GM18858 (cell line): ENCODE data around the gene PSAP.
"Not testable (repeated sequence)": the region's sequence is repeated elsewhere in the genome, so short reads cannot be mapped to it uniquely, and the experiment has no call there.

ENCODE experiments used
- ATAC-seq: cut with Tn5 transposase; IDR thresholded peaks from one replicate; pipeline ENCODE4 v1.9.1; 2021; ENCODE audit not compliant: unreplicated experiment

PSAP gene

DNA sequence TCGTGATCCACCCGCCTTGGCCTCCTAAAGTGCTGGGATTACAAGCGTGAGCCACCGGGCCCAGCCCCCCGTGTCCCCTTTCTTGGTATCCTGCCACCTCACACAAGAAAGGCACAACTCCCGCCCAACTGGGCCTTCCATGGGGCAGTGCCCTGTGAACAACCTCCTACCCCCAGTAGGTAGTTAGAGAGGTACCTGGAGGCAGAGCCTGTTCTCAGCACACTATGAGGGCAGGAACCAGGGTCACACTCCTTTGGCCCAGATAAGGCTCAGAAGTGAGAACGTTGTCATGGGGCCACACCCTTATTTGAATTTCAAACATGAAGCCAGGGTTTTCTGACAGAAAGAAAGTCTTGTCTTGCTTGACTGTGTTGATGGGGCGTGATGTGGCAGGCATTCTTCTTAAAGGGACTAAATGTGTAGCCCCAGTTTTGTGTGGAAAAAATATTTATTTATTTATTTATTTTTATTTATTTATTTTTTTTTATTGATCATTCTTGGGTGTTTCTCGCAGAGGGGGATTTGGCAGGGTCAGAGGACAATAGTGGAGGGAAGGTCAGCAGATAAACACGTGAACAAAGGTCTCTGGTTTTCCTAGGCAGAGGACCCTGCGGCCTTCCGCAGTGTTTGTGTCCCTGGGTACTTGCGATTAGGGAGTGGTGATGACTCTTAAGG lies 23.8 kb upstream of the PSAP start:
- not testable (repeated sequence) for ATAC-seq

GRCh38 chr10:71873582-71874211 lies 22.6 kb upstream of the PSAP start:
- peak; percentile 94 for ATAC-seq

DNA sequence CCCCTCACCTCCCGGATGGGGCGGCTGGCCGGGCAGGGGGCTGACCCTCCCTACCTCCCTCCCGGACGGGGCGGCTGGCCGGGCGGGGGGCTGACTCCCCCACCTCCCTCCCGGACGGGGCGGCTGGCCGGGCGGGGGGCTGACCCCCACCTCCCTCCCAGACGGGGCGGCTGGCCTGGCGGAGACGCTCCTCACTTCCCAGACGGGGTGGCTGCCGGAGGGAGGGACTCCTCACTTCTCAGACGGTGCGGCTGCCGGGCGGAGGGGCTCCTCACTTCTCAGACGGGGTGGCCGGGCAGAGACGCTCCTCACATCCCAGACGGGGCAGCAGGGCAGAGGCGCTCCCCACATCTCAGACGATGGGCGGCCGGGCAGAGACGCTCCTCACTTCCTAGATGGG lies 18.6 kb upstream of the PSAP start:
- not testable (repeated sequence) for ATAC-seq

DNA sequence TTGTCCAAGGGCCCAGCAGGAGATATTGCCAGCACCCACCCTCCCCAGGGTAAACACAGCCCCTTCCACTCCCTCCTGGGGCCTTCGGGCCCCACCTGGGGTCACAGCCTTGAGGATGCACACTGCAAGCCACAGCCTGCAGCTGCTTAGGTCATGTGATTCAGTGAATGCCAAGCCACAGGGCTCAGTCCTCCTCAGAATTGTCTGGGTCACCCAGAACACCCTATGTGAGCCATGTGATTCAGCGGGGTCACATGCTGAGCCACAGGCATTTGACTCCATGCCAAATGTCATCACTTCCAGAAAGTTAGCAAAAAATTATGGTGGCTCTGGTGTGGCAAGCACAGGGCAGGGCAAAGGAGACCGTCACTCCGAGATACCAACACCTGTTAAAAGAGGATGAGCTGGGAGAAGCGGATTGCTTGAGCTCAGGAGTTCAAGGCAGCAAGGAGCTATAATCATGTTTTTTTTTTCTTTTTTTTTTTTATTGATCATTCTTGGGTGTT lies 17.2 kb upstream of the PSAP start:
- no peak for ATAC-seq

- no peak for ATAC-seq
Observed at GRCh38 chr10:71865561-71866041, 14.6 kb upstream of the PSAP start.

- ATAC-seq = no peak
Observed at GRCh38 chr10:71864911-71865361, 13.9 kb upstream of the PSAP start.

GRCh38 chr10:71863203-71863602 lies 12.2 kb upstream of the PSAP start:
- no peak for ATAC-seq

DNA sequence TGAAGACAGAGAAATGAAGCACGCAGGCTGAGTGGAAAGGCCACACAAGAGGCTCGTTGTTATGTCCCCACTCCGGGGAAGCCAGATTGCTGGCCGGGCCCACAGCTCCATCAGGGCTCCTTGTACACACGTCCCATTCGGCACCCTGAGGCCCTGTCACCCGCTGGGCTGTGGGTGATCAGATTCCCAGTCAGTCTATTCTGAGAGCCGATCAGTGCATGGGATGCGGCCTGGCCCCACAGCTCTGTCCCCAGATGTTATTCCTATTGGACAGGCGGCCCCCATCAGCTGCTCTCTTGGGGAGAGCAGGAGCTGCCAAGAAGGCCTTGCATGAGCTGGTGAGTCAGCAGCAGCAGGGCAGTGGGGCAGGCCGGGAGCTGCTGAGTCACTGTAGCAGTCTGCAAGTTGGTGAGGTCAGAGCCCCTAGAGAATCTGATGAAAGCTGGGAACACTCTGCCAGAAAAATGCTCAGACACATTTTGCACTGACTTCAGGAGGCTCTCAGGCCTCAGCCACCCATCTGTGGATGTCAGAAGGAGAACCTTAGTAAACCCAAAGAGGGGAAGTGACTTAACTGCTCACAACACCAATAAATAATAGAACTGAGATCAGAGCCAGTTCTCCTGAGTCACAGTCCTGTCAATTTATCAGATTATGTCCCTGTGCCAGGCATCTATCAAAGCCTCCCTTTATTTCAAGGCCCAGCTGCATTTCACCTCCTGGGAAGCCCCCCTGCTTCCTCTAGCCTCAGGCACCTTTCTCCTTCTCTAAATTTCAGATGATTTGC lies 9.4 kb upstream of the PSAP start:
- no peak for ATAC-seq

- ATAC-seq = no peak
Observed at GRCh38 chr10:71857934-71858890, 7.2 kb upstream of the PSAP start.

GRCh38 chr10:71856619-71857018 lies 5.6 kb upstream of the PSAP start:
- no peak for ATAC-seq

DNA sequence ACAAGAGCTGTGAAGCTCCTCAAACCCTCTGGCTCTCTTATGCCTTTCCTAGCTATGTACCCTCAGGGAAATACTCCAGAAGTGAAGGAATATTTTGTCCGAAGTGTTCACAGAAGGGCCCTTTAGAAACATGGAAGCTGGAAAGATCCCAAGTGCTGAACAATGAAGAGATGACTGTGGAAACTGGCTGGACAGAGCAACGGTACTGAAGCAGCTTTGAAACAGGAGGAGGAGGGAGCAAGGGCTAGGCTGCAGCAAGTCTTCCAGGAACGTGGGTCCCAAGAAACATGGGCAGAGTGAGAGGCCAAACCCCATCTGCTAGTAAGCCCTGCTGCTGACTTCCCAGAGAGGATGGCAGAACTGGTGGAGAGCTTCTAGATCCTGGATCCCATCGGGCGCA lies 3.0 kb upstream of the PSAP start:
- ATAC-seq = no peak

DNA sequence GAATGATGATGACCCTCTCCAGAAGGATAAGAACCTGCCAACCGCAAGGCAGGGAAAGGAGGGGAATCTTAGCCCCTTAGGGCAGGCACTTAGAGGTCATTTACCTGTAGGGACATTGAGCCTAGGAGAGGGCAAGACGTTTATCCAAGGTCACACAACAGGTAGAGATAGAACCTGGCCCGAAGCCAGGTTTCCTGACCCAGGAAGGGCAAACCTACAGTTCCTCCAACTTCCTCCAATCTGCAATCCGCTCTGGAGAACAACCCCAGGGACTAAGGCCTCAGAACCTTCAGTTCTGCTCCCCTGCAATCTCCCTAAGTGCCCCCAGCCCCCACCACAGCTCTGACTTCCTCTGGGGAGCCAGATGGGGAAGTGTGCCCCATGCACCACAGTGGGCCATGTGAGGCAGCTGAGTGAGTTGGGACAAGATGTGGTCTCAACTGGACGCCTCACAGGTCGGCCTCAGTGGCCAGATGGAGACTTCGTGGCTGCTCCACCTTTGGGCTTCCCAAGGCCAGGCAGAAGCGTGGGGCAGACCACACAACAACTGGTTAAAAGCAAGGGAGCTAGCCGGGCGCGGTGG lies 1.4 kb upstream of the PSAP start:
- ATAC-seq = no peak

- peak; percentile 4 for ATAC-seq
Observed at GRCh38 chr10:71851465-71852095, 529 bp upstream of the PSAP start.

- ATAC-seq = no peak
Observed at GRCh38 chr10:71850021-71850742, 869 bp downstream of the PSAP start.

- ATAC-seq = no peak
Observed at GRCh38 chr10:71849461-71849908, 1.6 kb downstream of the PSAP start.

DNA sequence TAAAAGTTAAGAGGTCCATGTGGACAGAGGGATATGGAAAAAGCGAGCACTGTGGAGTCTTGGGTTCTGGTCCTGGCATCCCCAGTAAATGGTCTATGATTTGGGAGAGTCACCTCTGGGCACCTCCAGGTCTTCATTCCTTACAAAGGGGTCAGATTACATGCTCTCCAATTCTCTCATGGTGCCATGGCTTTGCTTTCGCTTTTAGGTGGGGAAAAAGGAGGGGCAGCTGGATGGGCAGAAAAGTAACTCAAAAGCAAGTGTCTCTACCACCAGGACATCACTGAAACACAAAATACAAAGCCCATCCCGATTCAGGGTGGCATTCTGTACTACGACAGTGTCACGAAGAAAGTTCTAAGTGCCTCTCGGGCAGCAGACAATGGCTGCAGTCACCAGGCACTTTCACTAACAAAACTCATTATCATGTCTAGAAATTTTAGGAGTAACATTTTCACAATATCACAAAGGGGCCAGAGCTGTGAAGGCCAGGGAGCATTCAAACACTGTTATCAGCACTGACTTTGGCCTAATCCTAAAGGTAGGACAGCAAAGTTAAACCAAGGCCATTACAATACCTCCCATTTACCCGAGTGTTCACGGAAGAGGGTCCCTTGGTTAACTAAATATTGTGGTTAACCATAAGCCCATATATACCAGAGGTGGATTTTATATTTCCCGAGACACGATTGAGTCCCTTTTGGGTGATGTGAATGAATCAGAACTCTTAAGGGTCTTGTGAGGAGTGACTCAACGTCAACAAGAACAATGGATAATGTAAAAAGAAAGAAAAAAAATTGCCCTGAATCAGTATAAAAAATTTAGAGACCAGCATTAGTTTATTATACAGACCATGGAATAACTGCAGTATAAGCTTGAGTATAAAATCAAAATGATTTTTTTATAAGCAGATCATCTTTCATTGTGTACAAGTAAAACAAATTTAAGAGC lies 2.5 kb downstream of the PSAP start:
- ATAC-seq = no peak

DNA sequence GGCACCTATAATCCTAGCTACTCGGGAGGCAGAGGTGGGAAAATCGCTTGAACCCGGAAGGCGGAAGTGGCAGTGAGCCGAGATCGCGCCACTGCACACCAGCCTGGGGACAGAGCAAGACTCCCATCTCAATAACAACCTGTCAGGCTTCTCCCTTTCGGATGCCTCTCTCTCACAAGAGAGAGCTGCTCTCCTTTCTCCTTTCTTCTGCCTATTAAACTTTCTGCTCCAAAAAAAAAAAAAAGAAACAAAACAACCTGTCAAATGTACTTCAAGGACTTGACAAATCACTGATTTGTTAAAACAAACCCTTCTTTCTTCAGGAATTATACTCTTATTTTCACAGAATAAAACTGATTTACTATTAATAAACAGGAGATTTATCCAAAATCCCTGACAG lies 3.6 kb downstream of the PSAP start:
- ATAC-seq = no peak

GRCh38 chr10:71846816-71847215 lies 4.2 kb downstream of the PSAP start:
- no peak for ATAC-seq
